Heart left ventricle (tissue), 16 donors: ENCODE results near the gene NOVA2. TPM values are rescaled to one million over a fixed set of nuclear protein-coding genes. Genes with fewer than 3 reads are reported as not detected.

Experiments
- ATAC-seq, 4 donors: fragments of 200-7000 bp; cut with Tn5 transposase; one replicate each; pipeline ENCODE4 v1.9.1; 2020 to 2022; ENCODE audit warnings: moderate library complexity in 4 of 4, mild to moderate bottlenecking in 3 of 4, moderate number of reproducible peaks in 1 of 4
- DNase-seq, 5 donors: peaks; one replicate each; pipeline ENCODE4 v3.0.0-alpha.2; 2020
- H3K27ac ChIP-seq, 12 donors: fragments of 200-600 bp; sonication (generic) in 4 of 12; one replicate each; pipeline versions ENCODE4 v1.5.0 to v1.8.0; 2016 to 2022; ENCODE audit warnings: mild to moderate bottlenecking in 2 of 12
- H3K27me3 ChIP-seq, 9 donors: fragments of 200-600 bp; sonication (generic) in 2 of 9; one replicate each; pipeline versions ENCODE4 v1.5.1 to v1.8.0; 2016 to 2022; ENCODE audit warnings: mild to moderate bottlenecking in 3 of 9
- H3K36me3 ChIP-seq, 9 donors: fragments of 200-600 bp; sonication (generic) in 2 of 9; one replicate each; pipeline versions ENCODE4 v1.5.0 to v1.8.0; 2018 to 2022; ENCODE audit warnings: mild to moderate bottlenecking in 2 of 9
- H3K4me1 ChIP-seq, 12 donors: fragments of 200-600 bp; sonication (generic) in 4 of 12; one replicate each; pipeline versions ENCODE4 v1.5.0 to v1.8.0; 2016 to 2022; ENCODE audit warnings: mild to moderate bottlenecking in 3 of 12
- H3K4me3 ChIP-seq, 12 donors: fragments of 200-600 bp; sonication (generic) in 4 of 12; one replicate each; pipeline versions ENCODE4 v1.5.0 to v1.8.0; 2017 to 2022; ENCODE audit warnings: mild to moderate bottlenecking in 9 of 12, moderate library complexity in 4 of 12
- H3K9me3 ChIP-seq, 12 donors: fragments of 200-600 bp; sonication (generic) in 4 of 12; one replicate each; pipeline versions ENCODE4 v1.5.0 to v1.8.0; 2016 to 2022; ENCODE audit warnings: mild to moderate bottlenecking in 1 of 12
- CTCF ChIP-seq, 12 donors: fragments of 200-600 bp; sonication (generic) in 4 of 12; IDR thresholded peaks; one replicate each; pipeline versions ENCODE4 v1.5.0 to v1.8.0; 2018 to 2022; ENCODE audit warnings: antibody characterized with exemption in 12 of 12, mild to moderate bottlenecking in 5 of 12
- POLR2A ChIP-seq, 2 donors: fragments of 450-650 bp; IDR thresholded peaks; one replicate each; pipeline ENCODE4 v1.6.1; 2017; ENCODE audit warnings: antibody characterized with exemption in 2 of 2, mild to moderate bottlenecking in 2 of 2, moderate library complexity in 2 of 2
- WGBS, 4 donors: extraction: QIAGEN DNeasy Blood & Tissue Kit in 2 of 4; methylation state at CpG; one replicate each; pipeline versions ENCODE4 v1.1.5 to v1.1.7; 2013 to 2018; 5-methylcytosine and 5-hydroxymethylcytosine counted together
- intact Hi-C, 10 donors: fragments of 100-400 bp; cut with DNase I; formaldehyde crosslinking; loops; one replicate each; pipeline versions ENCODE4 v1.11.1 to v1.14.2; 2022
- polyA plus RNA-seq, 2 donors: library from polyadenylated mRNA; stranded (reverse); fragments of 200-250 nt; gene quantifications; one replicate each; pipeline ENCODE4 v1.2.3, GENCODE V29; 2013
- total RNA-seq, 9 donors: library from RNA; depleted of rRNA in 2 of 9; stranded (reverse); fragments of >200 nt in 2 of 9; fragmentation: NEBNext Ultra II Directional in 3 of 9; extraction: Animal tissue kit (Norgen Biotek cat#: 25700) in 3 of 9; gene quantifications; one replicate each; pipeline versions ENCODE4 v1.1.0 to v1.2.4, GENCODE V29; 2016 to 2023
- donor health status: ischemic (EF 13 %, LVEDD 7.1; RV severe dilation, severe dysfunction).
- donor health status: healthy with polysubstance abuse.
- donor health status: DM: no; HTN: yes; CAD: no.
- donor health status: DM: no; HTN: no; CAD: no.
- donor health status: ischemic (EF 25% LVEDD 6.9; RV normal size, moderate dysfunction).
- donor health status: ischemic (EF 25% LVEDD 5.7; RV mildly dilated, moderate dysfunction).
- donor health status: healthy.
- donor health status: DM: yes; HTN: yes; CAD: no.
- donor health status: ischemic (EF 35%, LVEDD 5.7; RV mildly dilated, moderate dysfunction).
- donor health status: nonischemic (EF 11% LVEDD 7.7; RV severe dilation, severe dysfunction).
- donor health status: DM: yes; HTN: yes; CAD: no.
- donor health status: PGD.
- donor health status: ischemic (EF 29% LVEDD 5.4; RV normal size, mild dysfunction).
- donor health status: nonischemic (EF 23%, LVEDD 6.1; RV moderate dilation, normal function).

The NOVA2 gene
- total and polyA plus RNA-seq, 11 donors: 2.2 to 10.0 (median 4.8) TPM

- 83 to 95% (median 86%) methylated on average over 8 of the region's 8 CpGs for WGBS, 4 donors
Measured at GRCh38 chr19:45996933-45997332, 23.3 kb upstream of the NOVA2 start.

GRCh38 chr19:45995715-45996385 lies 22.2 kb upstream of the NOVA2 start:
- H3K4me1 ChIP-seq: peaks cover 3 to 23% (median 13%) of the 10 kb centered on the region in 12 donors
- peak overlapping the region; percentile 61 to 91 (median 76) for H3K4me3 ChIP-seq
- ATAC-seq (no peak), DNase-seq (peak in 1 of 5 donors; percentile 8)
- peak overlapping the region in 11 of 12 donors; percentile 64 to 89 (median 76) for H3K27ac ChIP-seq
- no peaks in the 10 kb centered on the region for H3K9me3 ChIP-seq
- H3K36me3 ChIP-seq: peaks cover 0 to 5% (median 0%) of the 10 kb centered on the region in 9 donors
- TF ChIP-seq CTCF (IDR thresholded peaks at IDR 0.05) (no peak), POLR2A (IDR thresholded peaks at IDR 0.05) (no peak)
- intact Hi-C loops: loop anchor here in 1 of 10 donors (2.0 kb wide), 1 partner anchor 93 kb away; the partner anchor contains the start of gene MYPOP
- H3K27me3 ChIP-seq: peaks cover 0 to 12% (median 0%) of the 10 kb centered on the region in 9 donors
- WGBS, 4 donors: 9 to 12% (median 9%) methylated on average over 13 of the region's 13 CpGs

More at GRCh38 chr19:45996933-45997332, 23.3 kb upstream of the NOVA2 start:
- Histone ChIP-seq H3K27ac (no peak overlapping the region), H3K4me1 (peaks cover 3 to 26% (median 13%) of the 10 kb centered on the region in 12 donors), H3K36me3 (peaks cover 0 to 5% (median 0%) of the 10 kb centered on the region in 9 donors), H3K4me3 (no peak overlapping the region), H3K27me3 (peaks cover 0 to 12% (median 0%) of the 10 kb centered on the region in 9 donors), H3K9me3 (no peaks in the 10 kb centered on the region)
- intact Hi-C loops: no loop called here
- ATAC-seq (no peak), DNase-seq (peak in 1 of 5 donors; percentile 53)
- no peak for TF ChIP-seq CTCF (IDR thresholded peaks at IDR 0.05)
- TF ChIP-seq POLR2A (IDR thresholded peaks at IDR 0.05): no peak

GRCh38 chr19:45994998-45995714 lies 21.5 kb upstream of the NOVA2 start, which contains the start of gene CCDC61:
Gene CCDC61 (plus strand): TSS chr19:45995467. CDS start chr19:46003019, 7,552 bp downstream.
- TF ChIP-seq POLR2A (IDR thresholded peaks at IDR 0.05): peak in 1 of 2 donors; percentile 94
- no peak for TF ChIP-seq CTCF (IDR thresholded peaks at IDR 0.05)
- no peaks in the 10 kb centered on the region for H3K9me3 ChIP-seq
- peak; percentile 94 to 96 (median 95) for DNase-seq
- peak within 1 kb of the TSS; percentile 61 to 91 (median 76) for H3K4me3 ChIP-seq
- H3K27me3 ChIP-seq: peaks cover 0 to 12% (median 0%) of the 10 kb centered on the region in 9 donors
- peaks cover 0 to 5% (median 0%) of the 10 kb centered on the region in 9 donors for H3K36me3 ChIP-seq
- WGBS, 4 donors: 0% methylated on average over 32 to 34 of the region's 34 CpGs
- ATAC-seq: peak; percentile 99
- intact Hi-C loops: loop anchor here in 2 of 10 donors (2.0 to 5.0 kb wide), 2 partner anchors 68 to 92 kb away; partner anchors contain the start of gene MYPOP (in 1 of the 2)
- H3K27ac ChIP-seq: peak within 1 kb of the TSS in 11 of 12 donors; percentile 64 to 89 (median 76)
- H3K4me1 ChIP-seq: peaks cover 3 to 20% (median 13%) of the 10 kb centered on the region in 12 donors
